NK-92 treated with Interleukin-12 subunit alpha and Interleukin-12 subunit beta, amount 100 ng/mL, for 24 hours (cell line): ENCODE data around the gene WWP2.
"Not testable (repeated sequence)": the region's sequence is repeated elsewhere in the genome, so short reads cannot be mapped to it uniquely, and the experiment has no call there.

Source experiments
- DNase-seq: peaks from one replicate; lab custom pipeline; 2025; lab: John Stamatoyannopoulos, UW

The WWP2 gene

GRCh38 chr16:69831212-69832123, 69.3 kb downstream of the WWP2 start:
- DNase-seq, result no peak

- DNase-seq, result no peak
These were observed 71.5 kb downstream of the WWP2 start for GRCh38 chr16:69833357-69834282.

GRCh38 chr16:69834807-69835466, 72.8 kb downstream of the WWP2 start:
- DNase-seq, result no peak

- DNase-seq, result no peak
These were observed 74.1 kb downstream of the WWP2 start for GRCh38 chr16:69836257-69836656.

GRCh38 chr16:69837380-69837779, 75.2 kb downstream of the WWP2 start:
- DNase-seq, result no peak

DNA sequence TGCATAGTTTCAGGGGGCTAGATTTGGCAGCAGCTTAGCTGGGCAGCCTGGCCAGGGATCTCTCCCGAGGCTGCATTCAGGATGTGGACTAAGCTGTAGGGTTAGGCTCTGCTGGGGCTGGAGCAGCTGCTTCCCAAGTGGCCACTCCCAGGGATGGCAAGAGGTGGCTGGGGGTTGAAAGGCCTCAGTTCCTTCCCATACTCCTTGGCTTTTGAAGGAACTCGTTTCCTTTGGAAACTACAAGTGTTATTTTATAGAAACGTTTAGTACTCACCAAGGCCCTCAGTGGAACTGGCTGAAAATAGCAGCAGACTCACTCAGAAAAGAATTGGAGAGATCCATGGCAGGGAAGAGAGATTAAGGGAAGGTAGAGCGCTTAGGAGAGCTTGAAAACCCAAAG, 76.4 kb downstream of the WWP2 start:
- no peak for DNase-seq

GRCh38 chr16:69839240-69839688, 77.1 kb downstream of the WWP2 start:
- no peak for DNase-seq

DNA sequence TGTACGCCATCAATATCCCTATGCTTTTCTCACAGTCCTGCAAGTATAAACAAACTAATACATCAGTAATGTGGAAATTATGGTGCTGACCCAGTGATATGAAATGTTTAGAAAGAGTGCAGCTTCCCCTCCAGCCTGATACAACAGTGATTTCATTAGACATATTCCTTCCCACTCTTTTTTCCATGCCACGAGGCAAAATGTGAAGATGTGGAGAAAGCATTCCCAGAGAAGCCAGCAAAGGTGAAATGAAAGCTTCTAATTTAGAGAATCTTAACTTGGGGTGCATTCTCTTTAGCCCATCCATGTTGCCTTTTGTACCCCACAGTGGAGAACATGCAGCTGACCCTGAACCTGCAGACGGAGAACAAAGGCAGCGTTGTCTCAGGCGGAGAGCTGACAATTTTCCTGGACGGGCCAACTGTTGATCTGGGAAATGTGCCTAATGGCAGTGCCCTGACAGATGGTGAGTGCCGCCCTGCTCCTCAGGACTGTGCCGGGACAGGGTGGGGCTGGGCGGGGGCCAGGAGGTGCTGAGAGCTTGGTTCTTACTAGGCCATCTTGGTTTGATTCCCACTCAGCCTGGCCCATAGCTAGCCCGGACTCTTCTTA, 77.8 kb downstream of the WWP2 start:
- no peak for DNase-seq

DNA sequence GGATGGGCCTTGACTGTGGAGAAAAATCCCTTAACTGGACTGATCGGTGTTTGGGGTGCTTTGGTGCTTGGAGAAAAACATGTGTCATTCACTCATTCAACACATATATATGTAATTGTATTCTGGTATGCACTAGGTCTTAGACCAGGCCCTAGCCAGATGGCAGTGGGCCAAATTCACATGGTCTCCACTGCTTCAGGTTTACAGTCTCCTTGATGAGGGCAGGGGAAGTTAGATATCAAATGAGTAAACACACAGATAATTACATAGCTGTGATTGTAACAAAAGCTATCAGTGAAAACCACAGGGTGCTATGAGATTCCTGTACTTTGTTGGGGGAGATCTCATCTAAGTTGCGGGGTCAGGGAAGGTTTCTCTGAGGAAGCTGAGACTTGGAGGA, 78.8 kb downstream of the WWP2 start:
- DNase-seq, result no peak

DNA sequence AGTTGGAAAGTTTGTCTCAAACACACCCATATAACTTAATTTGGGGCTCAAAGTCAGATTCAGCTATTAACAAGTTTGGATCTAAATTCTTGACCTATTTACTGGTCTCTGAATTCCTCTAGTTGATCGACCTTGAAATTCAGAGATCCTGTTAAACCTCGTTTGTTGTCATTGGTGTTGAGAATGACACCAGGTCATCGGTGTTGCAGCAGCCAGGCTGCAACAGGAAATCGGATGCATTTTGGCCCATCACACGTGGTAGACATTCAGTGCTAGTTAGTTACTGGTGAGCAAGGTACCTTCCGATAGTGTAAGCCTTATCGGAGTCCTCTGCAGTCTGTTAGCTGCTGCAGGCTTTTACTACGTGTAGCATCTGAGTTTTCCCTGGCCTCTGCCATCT, 82.3 kb downstream of the WWP2 start:
- no peak for DNase-seq

DNA sequence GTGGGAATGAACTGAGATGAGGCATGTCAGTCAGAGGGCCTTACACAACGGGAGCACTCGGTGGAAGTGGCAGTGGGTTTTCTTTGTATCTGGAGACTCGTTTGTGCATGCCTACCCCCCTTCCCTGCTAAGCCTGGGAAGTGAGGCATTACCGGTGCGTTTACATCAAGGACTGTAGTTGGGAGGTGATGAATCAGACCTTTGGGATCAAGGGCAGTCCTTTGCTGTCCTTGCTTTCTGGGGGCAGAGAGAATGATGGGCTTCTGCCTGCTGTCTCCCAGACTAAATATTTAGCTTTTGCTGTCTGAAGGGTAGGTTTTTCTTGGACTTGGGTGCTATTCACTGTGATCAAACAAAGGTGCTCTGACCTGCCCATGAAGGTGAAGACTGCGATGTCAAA, 83.0 kb downstream of the WWP2 start:
- DNase-seq, result no peak

DNA sequence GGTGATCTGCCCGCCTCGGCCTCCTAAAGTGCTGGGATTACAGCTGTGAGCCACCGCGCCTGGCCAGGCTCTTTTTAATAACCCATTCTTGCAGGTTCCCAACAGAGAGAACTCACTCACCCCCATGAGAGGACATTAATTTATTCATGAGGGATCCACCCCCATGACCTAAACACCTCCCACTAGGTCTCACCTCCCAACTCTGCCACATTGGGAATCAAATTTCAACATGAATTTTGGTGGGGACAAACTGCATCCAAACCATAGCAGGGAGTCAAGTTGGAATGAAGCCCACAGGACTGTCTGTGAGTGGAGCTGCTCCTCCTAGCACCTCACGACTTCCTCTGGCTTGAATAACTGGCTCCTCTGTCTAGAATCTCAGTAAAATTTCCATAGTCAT, 85.5 kb downstream of the WWP2 start:
- DNase-seq, result no peak

DNA sequence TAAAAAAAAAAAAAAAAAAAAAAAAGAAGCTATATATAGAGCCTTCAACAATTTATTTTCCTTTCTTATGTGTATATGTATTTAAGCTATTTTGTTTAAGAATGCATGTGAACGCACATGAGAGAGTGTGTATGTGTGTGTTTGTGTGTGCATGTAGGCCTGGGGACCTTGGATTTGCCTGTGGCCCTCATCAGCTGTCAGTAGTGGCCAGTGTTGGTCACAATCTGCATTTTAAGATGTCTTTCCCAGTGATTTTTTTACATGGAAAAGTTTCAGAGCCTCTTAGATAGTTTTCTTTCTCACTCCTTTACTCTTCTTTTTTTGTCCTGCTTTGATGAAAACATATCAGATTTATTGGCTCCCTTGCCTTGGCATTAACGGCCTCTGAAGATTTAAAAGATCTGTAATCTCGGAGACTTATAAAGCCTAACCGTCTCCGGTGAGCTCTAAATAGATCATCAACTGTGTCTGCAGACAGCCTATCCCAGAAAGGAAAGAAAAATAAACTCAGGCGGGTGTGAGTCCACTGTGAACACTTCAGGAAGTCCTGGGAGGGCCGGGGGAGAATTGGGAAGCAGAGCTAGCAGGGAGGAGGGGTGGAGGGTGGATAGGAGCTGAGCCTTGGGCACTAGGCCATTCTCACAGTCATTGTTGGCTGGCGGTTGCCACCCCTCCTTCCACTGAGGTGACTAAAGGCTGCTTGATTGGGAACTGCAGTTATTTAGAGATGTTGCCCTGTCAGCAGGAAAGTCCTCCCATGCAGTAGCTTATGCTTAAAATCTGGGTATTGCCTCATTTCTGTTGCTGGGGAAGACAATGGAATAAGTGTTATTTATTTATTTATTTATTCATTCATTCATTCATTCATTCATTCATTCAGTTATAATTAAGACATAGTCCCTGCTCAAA, 86.8 kb downstream of the WWP2 start:
- DNase-seq, result no peak

DNA sequence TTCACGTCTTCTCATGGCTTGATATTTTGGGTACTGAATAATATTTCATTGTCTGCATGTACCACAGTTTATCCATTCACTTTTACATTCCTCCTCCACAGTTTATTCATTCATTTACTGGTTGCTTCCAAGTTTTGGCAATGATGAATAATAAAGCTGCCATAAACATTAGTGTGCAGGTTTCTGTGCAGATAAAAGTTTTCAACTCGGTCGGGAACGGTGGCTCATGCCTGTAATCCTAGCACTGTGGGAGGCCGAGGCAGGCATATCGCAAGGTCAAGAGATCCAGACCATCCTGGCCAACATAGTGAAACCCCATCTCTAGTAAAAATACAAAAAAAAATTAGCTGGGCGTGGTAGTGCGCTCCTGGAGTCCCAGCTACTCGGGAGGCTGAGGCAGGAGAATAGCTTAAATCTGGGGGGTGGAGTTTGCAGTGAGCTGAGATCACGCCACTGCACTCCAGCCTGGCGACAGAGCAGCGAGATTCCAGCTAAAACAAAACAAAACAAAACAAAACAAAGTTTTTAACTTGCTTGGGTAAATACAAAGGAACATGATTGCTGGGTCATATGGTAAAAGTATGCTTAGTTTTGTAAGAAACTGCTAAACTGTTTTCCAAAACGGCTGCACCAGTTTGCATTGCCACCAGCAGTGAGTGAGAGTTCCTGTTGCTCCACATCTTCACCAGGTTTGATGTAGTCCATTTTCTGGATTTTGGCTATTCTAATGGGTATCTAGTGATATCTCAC, 89.5 kb downstream of the WWP2 start:
- DNase-seq, result no peak

- no peak for DNase-seq
These were observed 90.7 kb downstream of the WWP2 start for GRCh38 chr16:69852815-69853214.

GRCh38 chr16:69853481-69853880, 91.3 kb downstream of the WWP2 start:
- DNase-seq, result no peak

DNA sequence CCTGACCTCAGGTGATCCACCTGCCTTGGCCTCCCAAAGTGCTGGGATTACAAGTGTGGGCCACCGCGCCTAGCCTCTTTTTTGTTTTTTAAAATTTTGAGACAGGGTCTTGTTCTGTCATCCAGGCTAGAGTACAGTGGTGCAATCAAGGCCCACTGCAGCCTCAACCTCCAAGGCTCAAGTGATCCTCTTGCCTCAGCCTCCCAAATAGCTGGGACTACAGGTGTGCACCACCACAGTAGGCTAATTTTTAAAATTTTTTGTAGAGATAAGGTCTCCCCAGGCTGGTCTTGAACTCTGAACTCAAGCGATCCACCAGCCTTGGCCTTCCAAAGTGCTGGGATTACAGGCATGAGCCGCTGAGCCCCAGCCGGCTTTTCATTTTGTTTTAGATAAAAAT, 92.6 kb downstream of the WWP2 start:
- not testable (repeated sequence) for DNase-seq

- DNase-seq, result no peak
These were observed 93.5 kb downstream of the WWP2 start for GRCh38 chr16:69855592-69855991.

DNA sequence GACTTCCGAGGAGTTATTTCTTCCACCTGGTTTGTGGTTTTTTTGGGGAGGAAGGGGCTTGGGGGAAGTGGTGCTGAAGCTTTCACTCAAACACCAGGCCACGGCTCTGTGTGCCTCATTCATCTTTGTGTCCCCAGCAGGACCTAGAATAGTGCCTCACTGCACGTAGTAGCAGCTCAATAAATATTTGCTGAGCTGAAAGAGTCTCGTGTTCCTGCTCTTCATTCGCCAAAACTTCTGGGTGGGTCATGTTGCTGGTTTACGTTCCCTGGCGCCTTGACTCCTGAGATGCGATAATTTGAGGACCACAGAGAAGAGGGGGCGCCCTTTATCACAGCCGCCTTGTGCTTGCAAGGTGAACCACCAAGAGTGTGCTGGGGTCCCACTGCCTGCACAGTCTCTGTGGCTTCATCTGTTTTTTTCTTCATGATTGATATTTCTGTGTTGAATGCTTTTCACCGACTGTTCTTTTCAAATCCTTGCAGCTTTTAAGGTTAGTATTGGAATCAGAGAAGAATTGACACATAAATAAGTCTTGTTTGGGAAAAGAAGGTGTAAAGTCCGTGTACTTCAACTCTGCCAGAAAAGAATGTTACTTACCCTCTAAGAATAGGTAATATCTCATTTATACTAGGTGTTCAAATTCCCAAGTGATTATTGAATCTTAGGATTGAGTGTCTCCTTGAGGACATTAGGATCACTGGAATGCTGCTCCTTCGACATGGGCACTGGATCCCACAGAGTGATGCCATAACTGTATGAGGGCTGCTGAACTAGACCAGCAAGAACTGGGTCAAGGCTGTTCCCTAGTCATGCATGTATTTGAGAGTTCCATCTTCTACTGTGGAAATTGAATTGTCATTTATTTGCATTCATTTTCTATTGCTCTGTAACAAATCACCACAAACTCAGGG, 96.3 kb downstream of the WWP2 start:
- DNase-seq, result no peak
